VCaP (cell line): ENCODE measurements around the gene PPIA.

Experiments used
- H3K27ac ChIP-seq: fragments of 450-650 bp; 2 replicates; pipeline ENCODE4 v1.5.1; 2017
- CTCF ChIP-seq: fragments of 450-650 bp; conservative IDR thresholded peaks from 2 replicates; pipeline ENCODE4 v1.5.1; 2017; ENCODE audit warnings: mild to moderate bottlenecking, moderate library complexity

Gene PPIA

GRCh38 chr7:44805950-44806349 is 9.5 kb downstream of the PPIA start:
- no peak for TF ChIP-seq CTCF
- H3K27ac ChIP-seq: no peak overlapping the region; the same call in 1 of the 2 replicates

GRCh38 chr7:44808914-44809393 is 12.5 kb downstream of the PPIA start:
- no peak for TF ChIP-seq CTCF
- H3K27ac ChIP-seq: no peak overlapping the region

- no peak overlapping the region for H3K27ac ChIP-seq
- TF ChIP-seq CTCF: no peak
These were observed 14.6 kb downstream of the PPIA start for GRCh38 chr7:44811093-44811492.

- no peak overlapping the region for H3K27ac ChIP-seq
- no peak for TF ChIP-seq CTCF
These were observed 15.1 kb downstream of the PPIA start for GRCh38 chr7:44811571-44811970.

GRCh38 chr7:44814919-44815318 is 18.4 kb downstream of the PPIA start:
- no peak for TF ChIP-seq CTCF
- H3K27ac ChIP-seq: no peak overlapping the region

GRCh38 chr7:44819292-44819691 is 22.8 kb downstream of the PPIA start:
- TF ChIP-seq CTCF: no peak
- H3K27ac ChIP-seq: no peak overlapping the region

GRCh38 chr7:44823255-44823781 is 26.8 kb downstream of the PPIA start:
- no peak for TF ChIP-seq CTCF
- H3K27ac ChIP-seq: no peak overlapping the region
